Lung (tissue), 12 donors: ENCODE data around the gene COL4A1. TPM values are rescaled to one million over a fixed set of nuclear protein-coding genes. Genes with fewer than 3 reads are reported as not detected.

Experiments
- ATAC-seq: fragments of 200-7000 bp; cut with Tn5 transposase; one replicate; pipeline ENCODE4 v1.9.1; 2020; ENCODE audit warnings: moderate number of reproducible peaks; ENCODE audit not compliant: insufficient read depth, low FRiP score
- DNase-seq, 3 donors: peaks; one replicate each; pipeline ENCODE4 v3.0.0-alpha.2; 2013 to 2017
- H3K27ac ChIP-seq, 2 donors: one replicate each; pipeline ENCODE4 v1.5.1; 2013; ENCODE audit warnings: mild to moderate bottlenecking in 2 of 2, moderate library complexity in 2 of 2, control low read depth in 1 of 2, inconsistent platforms in 1 of 2, low read depth in 1 of 2, low read length in 1 of 2
- H3K27me3 ChIP-seq, 3 donors: one replicate each; pipeline ENCODE4 v1.5.1; 2013; ENCODE audit warnings: low read length in 2 of 3; ENCODE audit not compliant: control insufficient read depth in 3 of 3, insufficient read depth in 3 of 3
- H3K36me3 ChIP-seq, 4 donors: one replicate each; pipeline ENCODE4 v1.5.1; 2013; ENCODE audit warnings: low read length in 4 of 4, mild to moderate bottlenecking in 1 of 4, moderate library complexity in 1 of 4; ENCODE audit not compliant: control insufficient read depth in 4 of 4, insufficient read depth in 4 of 4
- H3K4me1 ChIP-seq, 5 donors: one replicate each; pipeline ENCODE4 v1.5.1; 2013; ENCODE audit warnings: low read length in 5 of 5, mild to moderate bottlenecking in 2 of 5, moderate library complexity in 1 of 5; ENCODE audit not compliant: control insufficient read depth in 5 of 5, insufficient read depth in 5 of 5
- H3K4me3 ChIP-seq: one replicate; pipeline ENCODE4 v1.5.1; 2013; ENCODE audit warnings: mild to moderate bottlenecking, control low read depth, moderate library complexity
- H3K9ac ChIP-seq, 2 donors: one replicate each; pipeline ENCODE4 v1.5.1; 2013; ENCODE audit warnings: low read length in 2 of 2, control low read depth in 1 of 2; ENCODE audit not compliant: insufficient read depth in 1 of 2
- H3K9me3 ChIP-seq, 4 donors: one replicate each; pipeline ENCODE4 v1.5.1; 2013; ENCODE audit warnings: low read length in 3 of 4, mild to moderate bottlenecking in 1 of 4, moderate library complexity in 1 of 4; ENCODE audit not compliant: control insufficient read depth in 4 of 4, insufficient read depth in 3 of 4
- WGBS, 2 donors: extraction: QIAGEN DNeasy Blood & Tissue Kit; methylation state at CpG; one replicate each; pipeline ENCODE4 v1.1.7; 2013; 5-methylcytosine and 5-hydroxymethylcytosine counted together
- polyA plus RNA-seq, 2 donors: library from polyadenylated mRNA; stranded (reverse); fragments of 200-250 nt; gene quantifications; one replicate each; pipeline ENCODE4 v1.2.1, GENCODE V29; 2013
- total RNA-seq, 2 donors: library from RNA; depleted of rRNA in 1 of 2; stranded (reverse); fragments of >200 nt in 1 of 2; gene quantifications; one replicate each; pipeline ENCODE4 v1.2.1, GENCODE V29; 2014 to 2021
- TF ChIP-seq, protein P1 (sequence below): IDR thresholded peaks from 2 replicates; pipeline ENCODE4 v1.5.1; 2012; ENCODE audit warnings: mild to moderate bottlenecking; ENCODE audit errors: control extremely low read depth, extremely low read depth
- donor health status: control.
- donor health status: control.
- donor health status: Bipolar disorder and iron deficiency.
- donor health status: healthy.
- donor health status: DM: yes; HTN: yes; CAD: no.

COL4A1 gene
- total and polyA plus RNA-seq, 4 donors: 114 to 1,051 (median 318) TPM

GRCh38 chr13:110306340-110306959 is 507 bp downstream of the COL4A1 start:
- Histone ChIP-seq H3K4me3 (peak overlapping the region; percentile 76), H3K27me3 (no peaks in the 10 kb centered on the region), H3K4me1 (peaks cover 17 to 47% (median 28%) of the 10 kb centered on the region in 5 donors), H3K9me3 (no peaks in the 10 kb centered on the region), H3K36me3 (peaks cover 0 to 10% (median 5%) of the 10 kb centered on the region in 4 donors), H3K27ac (peak overlapping the region; percentile 94 to 97), H3K9ac (peak overlapping the region; percentile 29 to 75)
- peak; percentile 2 for ATAC-seq
- 1 to 2% methylated on average over 41 to 53 of the region's 53 CpGs for WGBS, 2 donors
- TF ChIP-seq, protein P1, sequence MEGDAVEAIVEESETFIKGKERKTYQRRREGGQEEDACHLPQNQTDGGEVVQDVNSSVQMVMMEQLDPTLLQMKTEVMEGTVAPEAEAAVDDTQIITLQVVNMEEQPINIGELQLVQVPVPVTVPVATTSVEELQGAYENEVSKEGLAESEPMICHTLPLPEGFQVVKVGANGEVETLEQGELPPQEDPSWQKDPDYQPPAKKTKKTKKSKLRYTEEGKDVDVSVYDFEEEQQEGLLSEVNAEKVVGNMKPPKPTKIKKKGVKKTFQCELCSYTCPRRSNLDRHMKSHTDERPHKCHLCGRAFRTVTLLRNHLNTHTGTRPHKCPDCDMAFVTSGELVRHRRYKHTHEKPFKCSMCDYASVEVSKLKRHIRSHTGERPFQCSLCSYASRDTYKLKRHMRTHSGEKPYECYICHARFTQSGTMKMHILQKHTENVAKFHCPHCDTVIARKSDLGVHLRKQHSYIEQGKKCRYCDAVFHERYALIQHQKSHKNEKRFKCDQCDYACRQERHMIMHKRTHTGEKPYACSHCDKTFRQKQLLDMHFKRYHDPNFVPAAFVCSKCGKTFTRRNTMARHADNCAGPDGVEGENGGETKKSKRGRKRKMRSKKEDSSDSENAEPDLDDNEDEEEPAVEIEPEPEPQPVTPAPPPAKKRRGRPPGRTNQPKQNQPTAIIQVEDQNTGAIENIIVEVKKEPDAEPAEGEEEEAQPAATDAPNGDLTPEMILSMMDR: no peak
- DNase-seq: peak; percentile 68 to 81 (median 79)

- peak in 2 of 3 donors; percentile 69 to 71 for DNase-seq
- peak overlapping the region in 1 of 2 donors; percentile 75 for H3K9ac ChIP-seq
- H3K27me3 ChIP-seq: no peaks in the 10 kb centered on the region
- H3K4me3 ChIP-seq: peak overlapping the region; percentile 76
- no peak for ATAC-seq
- peaks cover 0 to 9% (median 2%) of the 10 kb centered on the region in 4 donors for H3K36me3 ChIP-seq
- peaks cover 18 to 47% (median 28%) of the 10 kb centered on the region in 5 donors for H3K4me1 ChIP-seq
- WGBS, 2 donors: 1 to 4% methylated on average over 6 of the region's 6 CpGs
- H3K9me3 ChIP-seq: no peaks in the 10 kb centered on the region
- peak overlapping the region; percentile 94 to 97 for H3K27ac ChIP-seq
- TF ChIP-seq, protein P1: no peak
Measured at GRCh38 chr13:110305949-110306339, 1.0 kb downstream of the COL4A1 start.

DNA sequence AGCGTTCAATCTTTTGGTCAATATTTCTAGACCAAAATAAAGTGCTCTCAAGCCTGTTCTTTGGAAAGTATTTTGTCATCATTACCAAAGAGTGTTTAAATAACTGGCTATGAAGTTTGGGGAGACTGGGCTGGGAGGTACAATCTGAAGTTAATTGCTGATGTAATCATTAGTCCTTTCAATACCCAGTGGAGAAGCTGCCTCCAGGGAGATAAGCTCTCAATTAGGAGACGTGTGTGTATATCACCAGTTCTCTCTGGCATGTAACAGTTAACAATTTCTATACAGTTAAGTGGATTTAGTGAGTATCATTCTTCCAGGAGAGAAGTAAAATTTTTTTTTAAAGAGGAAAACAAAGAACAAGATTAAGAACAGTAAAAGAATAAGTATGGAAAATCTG is 1.4 kb downstream of the COL4A1 start:
- Histone ChIP-seq H3K27ac (peak overlapping the region in 1 of 2 donors; percentile 97), H3K4me3 (peak overlapping the region; percentile 50), H3K9me3 (no peaks in the 10 kb centered on the region), H3K9ac (peak overlapping the region in 1 of 2 donors; percentile 75), H3K4me1 (peaks cover 17 to 49% (median 28%) of the 10 kb centered on the region in 5 donors), H3K27me3 (no peaks in the 10 kb centered on the region), H3K36me3 (peaks cover 0 to 9% (median 1%) of the 10 kb centered on the region in 4 donors)
- 23 to 34% methylated on average over 2 of the region's 2 CpGs for WGBS, 2 donors
- DNase-seq (peak in 1 of 3 donors; percentile 44), ATAC-seq (no peak)
- TF ChIP-seq, protein P1: no peak
